ENCODE measurements around the gene GIMAP1. TPM values are rescaled to one million over a fixed set of nuclear protein-coding genes. Genes with fewer than 3 reads are reported as not detected.
"Not testable (repeated sequence)": the region's sequence is repeated elsewhere in the genome, so short reads cannot be mapped to it uniquely, and the experiment has no call there.

Gene GIMAP1
- total and polyA plus RNA-seq, 2 donors = 9.8 to 10.7 TPM

DNA sequence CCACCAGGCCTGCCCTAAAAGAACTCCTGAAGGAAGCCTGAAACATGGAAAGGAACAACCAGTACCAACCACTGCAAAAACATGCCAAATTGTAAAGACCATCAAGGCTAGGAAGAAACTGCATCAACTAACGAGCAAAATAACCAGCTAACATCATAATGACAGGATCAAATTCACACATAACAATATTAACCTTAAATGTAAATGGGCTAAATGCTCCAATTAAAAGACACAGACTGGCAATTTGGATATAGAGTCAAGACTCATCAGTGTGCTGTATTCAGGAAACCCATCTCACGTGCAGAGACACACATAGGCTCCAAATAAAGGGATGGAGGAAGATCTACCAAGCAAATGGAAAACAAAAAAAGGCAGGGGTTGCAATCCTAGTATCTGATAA, 36.0 kb upstream of the GIMAP1 start:
- WGBS = 99% methylated on average over 2 of the region's 2 CpGs
- H3K4me3 ChIP-seq (ENCODE audit: low read length in 2 of 2); H3K27ac ChIP-seq (ENCODE audit: low read depth in 1 of 2, low read length in 1 of 2); H3K27me3 ChIP-seq (ENCODE audit: control insufficient read depth in 2 of 2, insufficient read depth in 1 of 2, low read length in 1 of 2); H3K9me3 ChIP-seq (ENCODE audit: control insufficient read depth in 2 of 2, insufficient read depth in 1 of 2, low read length in 1 of 2); H3K36me3 ChIP-seq (ENCODE audit: control insufficient read depth in 2 of 2, insufficient read depth in 2 of 2, low read length in 1 of 2); DNase-seq (ENCODE audit: low read depth in 6 of 9, low spot score in 9 of 9): not testable (repeated sequence)
- peaks cover 12 to 20% of the 10 kb centered on the region in 2 donors for H3K4me1 ChIP-seq (ENCODE audit: control insufficient read depth in 2 of 2, insufficient read depth in 2 of 2, low read length in 2 of 2)

DNA sequence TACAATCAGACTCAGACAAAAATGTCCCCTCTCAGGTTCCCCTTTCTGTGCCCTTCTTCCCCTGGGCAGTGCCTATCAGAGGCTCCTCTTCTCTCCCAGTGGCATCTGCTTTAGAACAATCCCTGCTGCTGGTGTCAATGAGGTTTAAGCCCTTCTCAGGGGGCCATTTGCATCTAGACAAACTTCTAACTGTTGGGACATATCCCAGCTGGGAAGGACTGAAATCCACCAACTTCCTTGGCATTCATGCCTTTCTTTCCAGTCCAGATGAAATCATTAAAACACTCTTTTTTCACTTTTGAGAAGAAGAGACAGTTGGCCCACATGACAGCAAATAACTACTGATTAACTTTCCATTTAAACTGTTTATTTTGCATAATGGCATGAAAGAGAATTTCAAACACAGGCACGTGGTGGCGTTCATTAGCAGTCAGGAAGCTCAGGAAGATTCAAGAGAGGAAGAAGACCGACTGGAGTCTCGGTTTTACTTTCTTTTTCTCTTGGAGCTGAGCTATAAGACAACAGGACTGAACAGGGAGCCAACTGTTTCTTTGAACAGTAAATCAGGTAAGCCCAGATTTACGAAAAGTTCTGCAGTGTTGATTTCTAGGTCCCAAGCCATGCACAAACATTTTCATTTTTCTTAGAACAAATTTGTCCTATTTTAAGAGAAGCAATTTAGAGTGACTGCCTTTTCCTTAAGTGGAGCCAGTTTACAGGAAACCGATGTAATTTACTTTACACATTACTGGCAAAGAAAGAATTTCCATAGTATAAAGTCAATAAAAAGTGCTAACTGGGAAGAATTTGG, 31.0 kb upstream of the GIMAP1 start, which contains the start of gene GIMAP2:
TSS of gene GIMAP2 (plus strand) at position 488 of the 811 bp plus-strand sequence. CDS start 1,354 bp downstream, outside the sequence.
- H3K4me3 ChIP-seq (ENCODE audit: low read length in 2 of 2) = peak within 1 kb of the TSS; percentile 71 to 79
- peaks cover 0 to 9% of the 10 kb centered on the region in 2 donors for H3K9me3 ChIP-seq (ENCODE audit: control insufficient read depth in 2 of 2, insufficient read depth in 1 of 2, low read length in 1 of 2)
- no peaks in the 10 kb centered on the region for H3K27me3 ChIP-seq (ENCODE audit: control insufficient read depth in 2 of 2, insufficient read depth in 1 of 2, low read length in 1 of 2)
- peak within 1 kb of the TSS; percentile 82 to 84 for H3K27ac ChIP-seq (ENCODE audit: low read depth in 1 of 2, low read length in 1 of 2)
- H3K36me3 ChIP-seq (ENCODE audit: control insufficient read depth in 2 of 2, insufficient read depth in 2 of 2, low read length in 1 of 2) = peaks cover 5 to 23% of the 10 kb centered on the region in 2 donors
- DNase-seq (ENCODE audit: low read depth in 6 of 9, low spot score in 9 of 9) = peak in 5 of 9 donors; percentile 47 to 82 (median 59)
- peaks cover 12 to 24% of the 10 kb centered on the region in 2 donors for H3K4me1 ChIP-seq (ENCODE audit: control insufficient read depth in 2 of 2, insufficient read depth in 2 of 2, low read length in 2 of 2)
- 2% methylated on average over 6 of the region's 6 CpGs for WGBS

DNA sequence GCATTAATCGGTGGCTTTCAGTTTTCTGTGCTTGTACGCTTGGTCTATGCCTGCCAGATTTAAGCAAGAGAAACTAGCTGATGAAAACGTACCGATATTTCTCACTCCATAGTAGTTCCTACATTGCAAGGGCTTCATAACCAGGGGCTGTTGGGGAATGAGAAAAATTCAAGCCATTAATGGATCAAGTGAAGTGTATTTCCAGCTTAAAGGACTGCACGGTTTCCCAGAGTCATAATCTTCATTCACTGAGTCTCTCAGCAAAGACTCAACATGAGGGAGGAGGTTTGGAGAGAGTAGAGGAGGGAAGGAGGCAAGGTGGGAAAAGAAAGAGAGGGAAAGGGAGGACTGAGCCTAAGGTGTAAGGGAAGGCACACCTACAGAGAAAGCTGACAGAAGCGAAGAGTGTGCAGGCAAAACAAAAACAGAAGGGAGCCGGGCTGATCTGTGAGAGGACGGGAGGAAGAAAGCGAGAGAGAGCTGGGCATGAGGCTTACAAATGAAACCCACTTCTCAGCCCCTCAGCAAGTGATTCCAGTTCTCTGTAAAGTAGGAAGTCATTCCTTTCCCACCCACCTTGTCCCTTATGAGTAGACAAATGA, 30.3 kb upstream of the GIMAP1 start:
- 7% methylated on average over 9 of the region's 9 CpGs for WGBS
- peaks cover 6 to 30% of the 10 kb centered on the region in 2 donors for H3K36me3 ChIP-seq (ENCODE audit: control insufficient read depth in 2 of 2, insufficient read depth in 2 of 2, low read length in 1 of 2)
- H3K27ac ChIP-seq (ENCODE audit: low read depth in 1 of 2, low read length in 1 of 2) = peak overlapping the region; percentile 82 to 84
- H3K27me3 ChIP-seq (ENCODE audit: control insufficient read depth in 2 of 2, insufficient read depth in 1 of 2, low read length in 1 of 2) = no peaks in the 10 kb centered on the region
- peak overlapping the region; percentile 71 to 79 for H3K4me3 ChIP-seq (ENCODE audit: low read length in 2 of 2)
- H3K9me3 ChIP-seq (ENCODE audit: control insufficient read depth in 2 of 2, insufficient read depth in 1 of 2, low read length in 1 of 2) = peaks cover 0 to 9% of the 10 kb centered on the region in 2 donors
- peaks cover 12 to 24% of the 10 kb centered on the region in 2 donors for H3K4me1 ChIP-seq (ENCODE audit: control insufficient read depth in 2 of 2, insufficient read depth in 2 of 2, low read length in 2 of 2)
- peak in 1 of 9 donors; percentile 57 for DNase-seq (ENCODE audit: low read depth in 6 of 9, low spot score in 9 of 9)

DNA sequence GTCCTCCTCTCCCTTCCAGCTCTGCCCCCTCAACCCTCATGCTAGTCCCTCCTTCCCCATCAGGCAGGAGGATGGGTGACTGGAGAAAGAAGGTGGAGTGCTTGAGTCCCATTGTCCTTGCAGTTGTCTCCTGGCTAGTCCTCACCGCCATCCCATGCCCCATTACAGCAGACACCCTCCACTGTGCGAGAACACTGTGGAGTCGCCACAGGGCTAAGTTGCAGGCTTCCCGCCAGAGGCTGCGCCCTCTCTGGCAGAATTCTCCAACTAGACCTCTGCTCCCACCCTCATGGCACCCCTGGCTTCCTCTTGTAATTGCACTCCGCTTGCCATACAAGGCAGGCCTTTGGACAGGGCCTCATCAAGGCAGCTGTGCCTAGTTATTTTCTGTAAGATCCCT, 27.8 kb upstream of the GIMAP1 start:
- Histone ChIP-seq H3K9me3 (ENCODE audit: control insufficient read depth in 2 of 2, insufficient read depth in 1 of 2, low read length in 1 of 2) (peaks cover 0 to 22% of the 10 kb centered on the region in 2 donors), H3K27me3 (ENCODE audit: control insufficient read depth in 2 of 2, insufficient read depth in 1 of 2, low read length in 1 of 2) (no peaks in the 10 kb centered on the region), H3K36me3 (ENCODE audit: control insufficient read depth in 2 of 2, insufficient read depth in 2 of 2, low read length in 1 of 2) (peaks cover 8 to 44% of the 10 kb centered on the region in 2 donors), H3K4me1 (ENCODE audit: control insufficient read depth in 2 of 2, insufficient read depth in 2 of 2, low read length in 2 of 2) (peaks cover 12 to 24% of the 10 kb centered on the region in 2 donors), H3K27ac (ENCODE audit: low read depth in 1 of 2, low read length in 1 of 2) (no peak overlapping the region), H3K4me3 (ENCODE audit: low read length in 2 of 2) (no peak overlapping the region)
- DNase-seq (ENCODE audit: low read depth in 6 of 9, low spot score in 9 of 9) = no peak
- 96% methylated on average over 6 of the region's 6 CpGs for WGBS

DNA sequence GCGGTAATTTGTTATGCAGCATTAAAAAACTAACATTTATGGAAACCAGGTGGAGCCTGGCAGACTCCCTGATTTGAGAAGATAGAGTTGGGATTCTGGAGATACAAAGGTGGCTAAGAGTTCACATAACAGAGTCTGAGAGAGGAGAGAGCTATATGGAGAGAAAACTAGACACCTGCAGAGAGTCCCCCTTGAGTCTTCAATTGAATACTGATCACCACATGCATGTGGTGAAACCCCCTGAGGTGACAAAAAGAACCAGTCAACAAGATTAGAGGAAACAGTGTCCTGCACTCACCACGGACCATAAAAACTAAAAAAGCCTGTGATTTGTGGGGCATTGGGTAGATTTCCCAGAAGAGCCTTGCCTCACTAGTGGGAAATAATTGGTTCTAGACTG, 20.8 kb upstream of the GIMAP1 start:
- peaks cover 3 to 18% of the 10 kb centered on the region in 2 donors for H3K36me3 ChIP-seq (ENCODE audit: control insufficient read depth in 2 of 2, insufficient read depth in 2 of 2, low read length in 1 of 2)
- 69% methylated on average over 2 of the region's 2 CpGs for WGBS
- no peaks in the 10 kb centered on the region for H3K27me3 ChIP-seq (ENCODE audit: control insufficient read depth in 2 of 2, insufficient read depth in 1 of 2, low read length in 1 of 2)
- peaks cover 0 to 17% of the 10 kb centered on the region in 2 donors for H3K9me3 ChIP-seq (ENCODE audit: control insufficient read depth in 2 of 2, insufficient read depth in 1 of 2, low read length in 1 of 2)
- no peak overlapping the region for H3K27ac ChIP-seq (ENCODE audit: low read depth in 1 of 2, low read length in 1 of 2)
- H3K4me1 ChIP-seq (ENCODE audit: control insufficient read depth in 2 of 2, insufficient read depth in 2 of 2, low read length in 2 of 2) = no peaks in the 10 kb centered on the region
- no peak overlapping the region for H3K4me3 ChIP-seq (ENCODE audit: low read length in 2 of 2)
- DNase-seq (ENCODE audit: low read depth in 6 of 9, low spot score in 9 of 9) = no peak

DNA sequence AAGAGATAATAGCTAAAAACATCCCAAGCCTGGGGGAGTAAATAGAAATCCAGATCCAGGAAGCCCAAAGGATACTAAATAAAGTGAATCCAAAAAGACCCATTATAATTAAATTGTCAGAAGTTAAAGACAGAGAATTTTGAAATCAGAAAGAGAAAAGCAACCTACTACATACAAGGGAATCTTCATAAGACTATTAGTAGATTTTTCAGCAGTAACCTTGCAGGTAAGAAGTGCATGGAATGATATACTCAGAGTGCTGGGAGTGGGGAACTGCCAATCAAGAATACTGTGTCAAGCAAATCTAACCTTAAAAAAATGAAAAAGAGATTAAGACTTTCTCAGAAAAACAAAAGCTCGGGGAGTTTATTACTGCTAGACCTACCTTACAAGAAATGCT, 13.2 kb upstream of the GIMAP1 start:
- 97% methylated on average over 1 of the region's 1 CpG for WGBS
- H3K27ac ChIP-seq (ENCODE audit: low read depth in 1 of 2, low read length in 1 of 2) = no peak overlapping the region
- no peak overlapping the region for H3K4me3 ChIP-seq (ENCODE audit: low read length in 2 of 2)
- no peaks in the 10 kb centered on the region for H3K4me1 ChIP-seq (ENCODE audit: control insufficient read depth in 2 of 2, insufficient read depth in 2 of 2, low read length in 2 of 2)
- no peak for DNase-seq (ENCODE audit: low read depth in 6 of 9, low spot score in 9 of 9)
- no peaks in the 10 kb centered on the region for H3K36me3 ChIP-seq (ENCODE audit: control insufficient read depth in 2 of 2, insufficient read depth in 2 of 2, low read length in 1 of 2)
- H3K27me3 ChIP-seq (ENCODE audit: control insufficient read depth in 2 of 2, insufficient read depth in 1 of 2, low read length in 1 of 2) = no peaks in the 10 kb centered on the region
- peaks cover 0 to 4% of the 10 kb centered on the region in 2 donors for H3K9me3 ChIP-seq (ENCODE audit: control insufficient read depth in 2 of 2, insufficient read depth in 1 of 2, low read length in 1 of 2)

DNA sequence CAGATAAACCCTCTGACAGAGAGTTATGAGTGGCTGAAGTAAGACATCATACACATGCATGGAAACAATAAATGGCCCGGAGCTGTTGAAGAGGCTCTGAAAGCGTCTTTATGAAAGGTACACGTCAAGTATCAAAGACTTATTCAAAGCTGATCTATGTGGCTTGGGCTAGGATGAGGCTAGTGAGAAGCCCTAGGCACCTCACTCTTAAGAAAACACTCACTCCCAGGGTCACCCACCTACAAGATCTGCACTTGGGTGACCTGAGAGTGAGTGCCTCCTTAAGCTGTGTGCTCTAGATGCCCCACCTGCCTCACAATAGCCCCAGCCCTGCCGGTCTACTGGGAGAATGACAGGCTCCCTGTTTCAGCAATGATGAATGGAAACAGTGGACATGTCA, 1.1 kb upstream of the GIMAP1 start:
- Histone ChIP-seq H3K4me3 (ENCODE audit: low read length in 2 of 2) (no peak overlapping the region), H3K27ac (ENCODE audit: low read depth in 1 of 2, low read length in 1 of 2) (peak overlapping the region in 1 of 2 donors; percentile 73), H3K4me1 (ENCODE audit: control insufficient read depth in 2 of 2, insufficient read depth in 2 of 2, low read length in 2 of 2) (peaks cover 3 to 28% of the 10 kb centered on the region in 2 donors), H3K27me3 (ENCODE audit: control insufficient read depth in 2 of 2, insufficient read depth in 1 of 2, low read length in 1 of 2) (no peaks in the 10 kb centered on the region), H3K9me3 (ENCODE audit: control insufficient read depth in 2 of 2, insufficient read depth in 1 of 2, low read length in 1 of 2) (peaks cover 0 to 1% of the 10 kb centered on the region in 2 donors), H3K36me3 (ENCODE audit: control insufficient read depth in 2 of 2, insufficient read depth in 2 of 2, low read length in 1 of 2) (peaks cover 3 to 16% of the 10 kb centered on the region in 2 donors)
- no peak for DNase-seq (ENCODE audit: low read depth in 6 of 9, low spot score in 9 of 9)
- WGBS = 84% methylated on average over 4 of the region's 4 CpGs

DNA sequence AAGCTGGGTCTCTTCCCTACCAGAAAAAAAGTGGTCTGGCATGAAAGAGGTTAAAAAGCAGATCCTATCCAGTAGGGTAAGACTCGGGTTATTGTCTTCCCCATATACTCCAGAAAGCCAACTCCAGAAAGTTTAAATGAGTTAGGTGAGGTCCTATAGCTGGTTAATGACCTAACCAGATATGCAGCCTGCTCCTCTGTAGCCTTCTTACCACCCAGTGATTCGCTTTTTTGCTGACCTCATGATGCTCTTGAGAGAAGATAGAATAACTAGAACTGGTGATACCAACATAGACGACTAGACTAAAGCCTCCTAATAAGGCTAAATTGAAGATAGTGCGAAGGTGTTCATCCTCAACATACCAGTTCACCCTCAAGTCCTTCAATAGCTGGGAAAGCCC, 675 bp upstream of the GIMAP1 start:
- Histone ChIP-seq H3K9me3 (ENCODE audit: control insufficient read depth in 2 of 2, insufficient read depth in 1 of 2, low read length in 1 of 2) (peaks cover 0 to 6% of the 10 kb centered on the region in 2 donors), H3K36me3 (ENCODE audit: control insufficient read depth in 2 of 2, insufficient read depth in 2 of 2, low read length in 1 of 2) (peaks cover 3 to 20% of the 10 kb centered on the region in 2 donors), H3K27me3 (ENCODE audit: control insufficient read depth in 2 of 2, insufficient read depth in 1 of 2, low read length in 1 of 2) (no peaks in the 10 kb centered on the region), H3K27ac (ENCODE audit: low read depth in 1 of 2, low read length in 1 of 2) (peak overlapping the region; percentile 73), H3K4me1 (ENCODE audit: control insufficient read depth in 2 of 2, insufficient read depth in 2 of 2, low read length in 2 of 2) (peaks cover 3 to 28% of the 10 kb centered on the region in 2 donors), H3K4me3 (ENCODE audit: low read length in 2 of 2) (no peak overlapping the region)
- DNase-seq (ENCODE audit: low read depth in 6 of 9, low spot score in 9 of 9) = no peak
- WGBS = 76% methylated on average over 4 of the region's 4 CpGs

DNA sequence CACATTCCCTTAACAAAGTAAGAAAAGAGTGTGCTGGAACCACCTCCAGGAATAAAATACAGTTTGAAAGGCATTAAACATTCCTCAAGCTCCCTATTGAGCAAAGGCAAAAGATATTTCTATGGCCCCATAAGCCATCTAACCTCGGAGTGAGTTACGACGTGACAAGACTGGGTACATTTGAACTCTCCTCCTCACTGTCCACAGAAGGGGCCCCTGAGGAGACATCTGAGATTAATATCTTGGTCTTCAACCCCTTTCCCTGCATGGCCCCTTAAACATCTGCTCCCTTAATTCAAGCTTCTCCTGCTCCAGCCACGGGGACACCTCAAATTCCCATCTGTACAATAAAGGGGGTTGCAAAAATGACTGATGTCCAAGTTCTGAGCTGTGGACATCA, 526 bp downstream of the GIMAP1 start:
- DNase-seq (ENCODE audit: low read depth in 6 of 9, low spot score in 9 of 9) = no peak
- Histone ChIP-seq H3K27ac (ENCODE audit: low read depth in 1 of 2, low read length in 1 of 2) (peak overlapping the region; percentile 71 to 78), H3K9me3 (ENCODE audit: control insufficient read depth in 2 of 2, insufficient read depth in 1 of 2, low read length in 1 of 2) (peaks cover 0 to 7% of the 10 kb centered on the region in 2 donors), H3K27me3 (ENCODE audit: control insufficient read depth in 2 of 2, insufficient read depth in 1 of 2, low read length in 1 of 2) (no peaks in the 10 kb centered on the region), H3K36me3 (ENCODE audit: control insufficient read depth in 2 of 2, insufficient read depth in 2 of 2, low read length in 1 of 2) (peaks cover 3 to 27% of the 10 kb centered on the region in 2 donors), H3K4me1 (ENCODE audit: control insufficient read depth in 2 of 2, insufficient read depth in 2 of 2, low read length in 2 of 2) (peaks cover 3 to 28% of the 10 kb centered on the region in 2 donors), H3K4me3 (ENCODE audit: low read length in 2 of 2) (peak overlapping the region; percentile 51 to 62)
- 8% methylated on average over 4 of the region's 4 CpGs for WGBS
